Esophagus squamous epithelium (tissue), 5 donors: ENCODE measurements around the gene SIPA1. TPM values are rescaled to one million over a fixed set of nuclear protein-coding genes. Genes with fewer than 3 reads are reported as not detected.
"Not testable (repeated sequence)": the region's sequence is repeated elsewhere in the genome, so short reads cannot be mapped to it uniquely, and the experiment has no call there.

Source experiments
- DNase-seq: peaks from one replicate; lab custom pipeline; 2025; lab: John Stamatoyannopoulos, UW
- H3K27ac ChIP-seq, 4 donors: fragments of 200-600 bp; sonication (generic); one replicate each; pipeline ENCODE4 v1.5.1; 2016 to 2019; ENCODE audit warnings: mild to moderate bottlenecking in 1 of 4
- H3K27me3 ChIP-seq, 4 donors: fragments of 200-600 bp; sonication (generic); 1 replicate in 3 of 4; 2 replicates in 1 of 4; pipeline versions ENCODE4 v1.5.1 to v1.6.0; 2017 to 2021; ENCODE audit warnings: antibody characterized with exemption in 1 of 4
- H3K36me3 ChIP-seq, 3 donors: fragments of 200-600 bp; sonication (generic); one replicate each; pipeline ENCODE4 v1.5.1; 2016 to 2019
- H3K4me1 ChIP-seq, 3 donors: fragments of 200-600 bp; sonication (generic); one replicate each; pipeline ENCODE4 v1.5.1; 2017 to 2019
- H3K4me3 ChIP-seq, 4 donors: fragments of 200-600 bp; sonication (generic); 1 replicate in 3 of 4; 2 replicates in 1 of 4; pipeline ENCODE4 v1.5.1; 2016 to 2019; ENCODE audit warnings: mild to moderate bottlenecking in 2 of 4, moderate library complexity in 1 of 4
- H3K9me3 ChIP-seq, 3 donors: fragments of 200-600 bp; sonication (generic); one replicate each; pipeline ENCODE4 v1.5.1; 2016 to 2019
- POLR2A ChIP-seq, 4 donors: fragments of 450-650 bp; IDR thresholded peaks; one replicate each; pipeline ENCODE4 v1.6.1; 2017; ENCODE audit warnings: antibody characterized with exemption in 4 of 4, mild to moderate bottlenecking in 4 of 4, moderate library complexity in 3 of 4
- WGBS, 2 donors: methylation state at CpG; one replicate each; pipeline ENCODE4 v1.1.5; 2018; 5-methylcytosine and 5-hydroxymethylcytosine counted together
- intact Hi-C: fragments of 100-400 bp; cut with DNase I; formaldehyde crosslinking; loops from one replicate; pipeline ENCODE4 v1.15.0; 2022
- total RNA-seq, 4 donors: library from RNA; depleted of rRNA; stranded (reverse); fragments of >200 nt; gene quantifications; one replicate each; pipeline ENCODE4 v1.1.0, GENCODE V29; 2016
- TF ChIP-seq, protein P1 (sequence below), 6 experiments: fragments of 450-650 bp in 4 of 6; fragments of 200-600 bp in 2 of 6; sonication (generic) in 2 of 6; IDR thresholded peaks; one replicate each; pipeline ENCODE4 v1.5.1; 2016 to 2019; ENCODE audit warnings: antibody characterized with exemption in 6 of 6, mild to moderate bottlenecking in 4 of 6, moderate library complexity in 4 of 6
- donor health status: DM: yes; HTN: yes; CAD: no.

The SIPA1 gene
- total RNA-seq, 4 donors from 2014 or later, result 7.8 to 29.2 (median 27.5) TPM

DNA sequence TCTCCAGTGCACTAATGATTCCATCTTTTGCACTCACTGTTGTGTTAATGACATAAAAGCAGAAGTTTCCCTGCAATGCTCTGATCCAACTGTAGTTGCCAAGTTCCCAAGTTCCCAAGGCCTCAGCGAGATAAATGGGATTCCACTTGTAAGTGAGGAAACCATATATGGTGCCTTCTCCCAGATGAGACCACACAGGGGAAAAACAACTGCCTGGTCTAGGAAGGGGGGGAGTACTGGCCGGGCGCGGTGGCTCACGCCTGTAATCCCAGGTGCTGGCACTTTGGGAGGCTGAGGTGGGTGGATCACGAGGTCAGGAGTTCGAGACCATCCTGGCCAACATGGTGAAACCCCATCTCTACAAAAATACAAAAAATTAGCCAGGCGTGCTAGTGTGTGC is 48.1 kb downstream of the SIPA1 start:
- Histone ChIP-seq H3K36me3 (no peaks in the 10 kb centered on the region), H3K27me3 (no peaks in the 10 kb centered on the region), H3K4me3 (no peak overlapping the region), H3K27ac (peak overlapping the region in 3 of 4 donors; percentile 44 to 57 (median 51)), H3K4me1 (no peaks in the 10 kb centered on the region), H3K9me3 (no peaks in the 10 kb centered on the region)
- TF ChIP-seq, protein P1, sequence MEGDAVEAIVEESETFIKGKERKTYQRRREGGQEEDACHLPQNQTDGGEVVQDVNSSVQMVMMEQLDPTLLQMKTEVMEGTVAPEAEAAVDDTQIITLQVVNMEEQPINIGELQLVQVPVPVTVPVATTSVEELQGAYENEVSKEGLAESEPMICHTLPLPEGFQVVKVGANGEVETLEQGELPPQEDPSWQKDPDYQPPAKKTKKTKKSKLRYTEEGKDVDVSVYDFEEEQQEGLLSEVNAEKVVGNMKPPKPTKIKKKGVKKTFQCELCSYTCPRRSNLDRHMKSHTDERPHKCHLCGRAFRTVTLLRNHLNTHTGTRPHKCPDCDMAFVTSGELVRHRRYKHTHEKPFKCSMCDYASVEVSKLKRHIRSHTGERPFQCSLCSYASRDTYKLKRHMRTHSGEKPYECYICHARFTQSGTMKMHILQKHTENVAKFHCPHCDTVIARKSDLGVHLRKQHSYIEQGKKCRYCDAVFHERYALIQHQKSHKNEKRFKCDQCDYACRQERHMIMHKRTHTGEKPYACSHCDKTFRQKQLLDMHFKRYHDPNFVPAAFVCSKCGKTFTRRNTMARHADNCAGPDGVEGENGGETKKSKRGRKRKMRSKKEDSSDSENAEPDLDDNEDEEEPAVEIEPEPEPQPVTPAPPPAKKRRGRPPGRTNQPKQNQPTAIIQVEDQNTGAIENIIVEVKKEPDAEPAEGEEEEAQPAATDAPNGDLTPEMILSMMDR (IDR thresholded peaks at IDR 0.05), result no peak
- TF ChIP-seq POLR2A (IDR thresholded peaks at IDR 0.05), result no peak
- WGBS, 2 donors, result 71 to 74% methylated on average over 6 to 8 of the region's 8 CpGs
- intact Hi-C loops, result no loop called here
- no peak for DNase-seq

DNA sequence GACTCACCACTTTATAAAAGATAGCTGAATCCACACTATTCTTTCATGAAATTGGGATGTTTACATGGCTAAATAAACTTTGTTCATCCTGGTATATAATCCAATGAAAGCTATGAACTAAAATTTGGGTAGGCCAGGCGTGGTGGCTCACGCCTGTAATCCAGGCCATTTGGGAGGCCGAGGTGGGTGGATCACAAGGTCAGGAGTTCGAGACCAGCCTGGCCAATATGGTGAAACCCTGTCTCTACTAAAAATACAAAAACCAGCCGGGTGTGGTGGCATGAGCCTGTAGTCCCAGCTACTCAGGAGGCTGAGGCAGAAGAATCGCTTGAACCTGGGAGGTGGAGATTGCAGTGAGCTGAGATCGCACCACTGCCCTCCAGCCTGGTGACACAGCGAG is 53.9 kb downstream of the SIPA1 start:
- H3K9me3 ChIP-seq, H3K4me3 ChIP-seq, H3K27me3 ChIP-seq, intact Hi-C loops, DNase-seq, H3K36me3 ChIP-seq: not testable (repeated sequence)
- peak overlapping the region in 1 of 4 donors; percentile 22 for H3K27ac ChIP-seq
- WGBS, 2 donors, result 84% methylated on average over 8 of the region's 8 CpGs
- peaks cover 0 to 19% (median 7%) of the 10 kb centered on the region in 3 donors for H3K4me1 ChIP-seq

DNA sequence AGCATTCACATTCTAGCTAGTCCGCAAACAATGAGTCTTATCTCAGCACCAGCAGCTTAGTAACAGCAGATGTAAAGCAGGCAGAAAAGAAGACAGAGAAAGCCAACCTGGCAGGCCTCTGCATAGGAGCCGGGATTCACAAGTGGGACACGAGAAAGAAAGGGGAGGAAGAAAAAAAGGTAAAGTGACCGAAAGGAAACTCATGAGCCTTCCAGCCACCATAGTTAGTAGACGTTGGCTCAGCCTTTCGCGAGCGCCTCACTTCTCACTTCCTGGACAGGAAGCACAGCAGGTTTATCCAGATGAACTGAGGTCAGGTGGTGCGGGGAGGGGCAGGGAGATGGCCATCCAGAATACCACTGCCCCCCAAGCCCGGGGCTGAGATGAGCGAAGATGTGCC is 54.5 kb downstream of the SIPA1 start:
- TF ChIP-seq, protein P1 (IDR thresholded peaks at IDR 0.05), result no peak
- no peak for TF ChIP-seq POLR2A (IDR thresholded peaks at IDR 0.05)
- no peak overlapping the region for H3K4me3 ChIP-seq
- 68 to 72% methylated on average over 11 of the region's 11 CpGs for WGBS, 2 donors
- no peaks in the 10 kb centered on the region for H3K36me3 ChIP-seq
- H3K27ac ChIP-seq, result peak overlapping the region in 1 of 4 donors; percentile 22
- intact Hi-C loops, result no loop called here
- no peaks in the 10 kb centered on the region for H3K9me3 ChIP-seq
- H3K27me3 ChIP-seq, result no peaks in the 10 kb centered on the region
- no peak for DNase-seq
- H3K4me1 ChIP-seq, result peaks cover 0 to 19% (median 7%) of the 10 kb centered on the region in 3 donors

DNA sequence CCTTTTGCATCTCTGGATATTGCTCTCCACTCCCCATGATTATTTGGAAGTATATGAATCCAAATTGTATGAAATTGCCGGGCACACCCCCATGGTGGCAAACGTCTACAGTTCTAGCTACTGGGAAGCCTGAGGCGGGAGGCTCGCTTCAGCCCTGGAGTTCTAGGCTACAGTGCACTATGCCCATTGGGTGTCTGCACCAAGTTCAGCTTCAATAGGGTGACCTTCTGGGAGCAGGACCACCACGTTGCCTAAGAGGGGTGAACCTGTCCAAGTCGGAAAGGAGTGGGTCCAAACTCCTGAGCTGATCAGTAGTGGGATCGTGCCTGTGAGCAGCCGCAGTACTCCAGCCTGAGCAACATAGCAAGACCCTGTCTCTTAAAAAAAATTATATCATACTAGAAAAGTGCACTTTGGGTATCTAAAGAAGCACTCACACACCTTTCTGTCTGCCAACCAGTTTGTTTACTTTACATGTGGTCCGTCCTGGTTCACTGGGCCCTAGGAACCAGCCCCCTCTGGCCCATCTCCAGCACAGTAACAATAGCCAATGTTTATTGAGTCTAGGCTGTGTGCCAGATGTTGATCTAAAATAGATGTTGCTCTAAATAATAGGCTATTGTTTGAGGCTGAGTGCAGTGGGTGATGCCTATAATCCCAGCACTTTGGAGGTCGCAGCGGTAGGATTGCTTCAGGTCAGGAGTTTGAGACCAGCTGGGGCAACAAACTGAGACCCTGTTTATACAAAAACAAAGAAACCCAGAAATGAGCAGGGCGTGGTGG is 57.7 kb downstream of the SIPA1 start:
- H3K27me3 ChIP-seq, result no peaks in the 10 kb centered on the region
- H3K36me3 ChIP-seq, result no peaks in the 10 kb centered on the region
- no peaks in the 10 kb centered on the region for H3K9me3 ChIP-seq
- peaks cover 0 to 19% (median 7%) of the 10 kb centered on the region in 3 donors for H3K4me1 ChIP-seq
- no peak for TF ChIP-seq POLR2A (IDR thresholded peaks at IDR 0.05)
- TF ChIP-seq, protein P1 (IDR thresholded peaks at IDR 0.05), result no peak
- DNase-seq, result no peak
- peak overlapping the region in 1 of 4 donors; percentile 13 for H3K27ac ChIP-seq
- intact Hi-C loops, result no loop called here
- no peak overlapping the region for H3K4me3 ChIP-seq
- 58 to 69% methylated on average over 9 to 11 of the region's 12 CpGs for WGBS, 2 donors

DNA sequence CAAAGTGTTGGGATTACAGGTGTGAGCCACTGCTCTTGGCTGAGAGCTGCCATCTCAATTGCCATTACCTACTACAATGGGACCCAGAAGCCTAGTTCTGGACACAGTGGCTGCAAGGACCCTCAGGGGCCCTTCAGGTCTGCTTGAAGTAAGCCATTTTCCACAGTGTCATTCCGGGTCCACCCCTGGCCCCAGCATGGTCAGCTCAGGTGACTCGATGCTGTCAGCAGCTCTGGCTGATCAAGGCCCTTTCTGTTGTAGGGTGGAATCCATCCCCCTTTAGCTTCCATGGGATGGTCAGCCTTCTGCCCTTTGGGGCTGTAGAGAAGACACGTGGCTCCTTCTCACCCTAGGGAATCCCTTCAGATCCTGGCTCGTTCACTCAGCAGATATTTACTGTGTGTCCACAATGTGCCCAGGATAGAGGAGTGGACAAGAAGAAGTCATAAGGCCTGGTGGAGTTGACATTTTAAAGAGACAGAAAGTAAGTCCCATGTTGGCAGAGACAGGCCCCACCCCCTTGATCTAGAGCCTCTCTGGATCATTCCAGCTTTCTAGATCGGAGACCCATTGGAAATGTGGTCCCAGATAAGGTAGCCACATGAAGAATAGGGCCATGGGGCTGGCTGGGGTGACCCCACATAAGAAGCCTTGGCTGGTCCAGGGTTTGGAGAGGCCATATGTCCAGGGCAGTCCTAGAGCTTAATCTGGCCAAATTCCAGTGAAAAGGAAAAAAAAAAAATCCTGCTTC is 59.1 kb downstream of the SIPA1 start:
- no peaks in the 10 kb centered on the region for H3K27me3 ChIP-seq
- H3K9me3 ChIP-seq, result no peaks in the 10 kb centered on the region
- intact Hi-C loops, result no loop called here
- no peak for DNase-seq
- H3K27ac ChIP-seq, result no peak overlapping the region
- 79 to 83% methylated on average over 4 of the region's 5 CpGs for WGBS, 2 donors
- H3K36me3 ChIP-seq, result no peaks in the 10 kb centered on the region
- TF ChIP-seq, protein P1 (IDR thresholded peaks at IDR 0.05), result no peak
- no peak for TF ChIP-seq POLR2A (IDR thresholded peaks at IDR 0.05)
- H3K4me1 ChIP-seq, result peaks cover 0 to 19% (median 7%) of the 10 kb centered on the region in 3 donors
- no peak overlapping the region for H3K4me3 ChIP-seq
